HG03025 (cell line): ENCODE data around the gene SRPRB.

Experiments
- ATAC-seq: cut with Tn5 transposase; IDR thresholded peaks from one replicate; pipeline ENCODE4 v1.9.1; 2021; ENCODE audit warnings: mild to moderate bottlenecking, moderate library complexity; ENCODE audit not compliant: unreplicated experiment, low FRiP score

The SRPRB gene

DNA sequence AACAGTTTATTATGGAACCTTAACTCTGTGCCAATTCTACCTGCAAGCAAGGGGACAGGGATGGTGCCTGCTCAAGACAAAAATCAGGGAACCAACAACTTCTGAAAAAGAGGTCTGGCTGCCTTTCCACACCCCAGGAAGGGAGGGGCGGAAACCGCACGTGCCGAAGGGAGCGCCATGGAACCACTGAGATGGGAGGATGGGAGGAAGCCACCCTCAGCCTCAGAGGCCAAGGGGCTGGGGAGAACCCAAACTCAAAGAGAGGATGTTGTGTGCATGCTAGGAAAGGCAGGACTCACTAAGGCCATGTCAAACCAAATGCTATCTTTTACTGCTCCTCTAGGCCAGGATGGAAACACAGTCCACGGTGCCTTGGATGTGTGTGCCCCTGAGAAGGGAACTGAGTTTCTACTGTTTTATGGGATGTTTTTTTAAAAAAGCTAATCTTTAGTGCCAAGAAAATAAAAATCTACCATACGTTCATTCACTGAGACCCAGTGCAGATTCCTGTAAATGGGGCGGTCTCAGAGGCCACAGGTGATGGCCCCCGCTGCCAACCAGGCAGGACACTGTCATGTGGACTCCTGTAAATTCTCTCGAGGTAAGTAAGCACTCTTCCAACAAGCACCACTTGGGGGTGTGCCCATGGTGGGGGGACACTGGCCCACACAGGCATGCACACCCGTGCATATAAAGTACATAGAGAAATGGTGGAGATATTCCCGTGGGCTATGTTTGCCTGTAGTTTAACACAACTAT is 20.5 kb downstream of the SRPRB start:
- ATAC-seq, result no peak

DNA sequence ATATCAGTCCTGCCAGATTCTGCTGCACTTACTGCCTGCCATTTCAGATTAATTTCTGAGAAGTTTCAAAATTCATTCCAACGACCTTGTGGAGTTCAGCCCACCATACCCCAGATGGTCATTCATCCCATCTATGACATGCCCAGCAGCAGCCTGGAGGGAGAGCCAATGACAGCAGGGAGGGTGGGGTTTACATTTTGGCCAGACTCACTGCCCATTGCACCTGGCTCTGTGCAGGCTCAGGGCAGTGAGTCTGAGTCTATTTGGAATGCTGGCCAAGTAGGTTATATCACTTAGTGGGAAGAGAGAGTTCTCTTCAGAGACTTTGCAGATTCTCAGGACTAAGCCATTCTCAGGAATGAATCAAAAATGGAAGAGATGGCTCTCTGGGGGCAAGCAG is 21.5 kb downstream of the SRPRB start:
- ATAC-seq, result no peak

DNA sequence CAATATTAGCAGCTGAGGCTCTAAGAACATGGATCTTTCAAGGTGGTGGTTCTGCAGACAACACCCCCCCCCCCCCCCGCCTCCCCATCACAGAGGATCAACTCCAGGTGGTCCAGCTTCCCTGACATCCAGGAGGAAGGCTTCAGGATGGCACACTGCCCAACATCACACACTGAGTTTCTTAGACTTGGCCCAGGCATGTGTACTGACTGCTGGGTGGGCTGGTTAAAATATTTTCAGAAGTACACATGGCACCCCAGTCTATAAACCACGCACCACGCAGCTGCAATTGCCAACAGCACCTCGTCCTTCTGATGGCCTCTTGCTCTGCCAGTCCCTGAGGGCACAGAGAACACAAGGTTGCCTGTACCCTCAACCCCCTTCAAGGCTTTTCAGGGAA is 22.1 kb downstream of the SRPRB start:
- ATAC-seq, result no peak

DNA sequence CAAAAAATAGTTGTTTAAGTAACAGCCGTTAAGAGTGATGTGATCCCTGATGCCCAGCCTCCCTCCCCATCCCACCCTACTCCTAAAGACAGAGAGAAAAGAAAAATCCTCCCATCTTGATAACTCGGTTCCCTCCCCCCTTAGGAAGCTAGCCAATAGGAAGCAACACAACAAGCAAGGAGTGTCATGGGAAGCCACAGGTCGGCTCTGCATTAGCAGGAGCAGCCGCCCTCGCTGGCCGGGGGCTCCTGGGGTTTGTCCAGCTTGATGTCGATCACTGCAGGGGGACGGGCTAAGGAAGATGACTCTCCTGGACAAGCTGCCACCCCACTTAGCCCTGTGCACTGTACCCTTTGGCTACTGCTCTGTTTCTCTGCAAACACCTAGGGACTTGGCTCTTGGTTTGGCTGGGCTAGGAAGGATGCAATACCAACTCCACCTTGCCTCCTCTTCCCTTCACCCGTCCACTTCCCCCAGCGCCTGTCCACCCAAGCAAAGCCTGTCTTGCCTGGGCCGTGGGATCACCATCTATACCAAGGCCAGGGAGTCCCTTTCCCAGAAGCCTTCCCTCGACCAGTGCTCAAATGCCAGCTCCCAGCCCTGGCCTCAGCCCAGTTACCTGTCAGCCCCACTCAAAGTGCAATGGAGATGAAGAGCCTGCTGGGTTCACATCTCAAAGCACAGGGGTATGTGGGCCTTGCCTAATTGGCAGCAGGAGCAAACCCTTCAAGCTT is 23.1 kb downstream of the SRPRB start:
- ATAC-seq, result no peak

DNA sequence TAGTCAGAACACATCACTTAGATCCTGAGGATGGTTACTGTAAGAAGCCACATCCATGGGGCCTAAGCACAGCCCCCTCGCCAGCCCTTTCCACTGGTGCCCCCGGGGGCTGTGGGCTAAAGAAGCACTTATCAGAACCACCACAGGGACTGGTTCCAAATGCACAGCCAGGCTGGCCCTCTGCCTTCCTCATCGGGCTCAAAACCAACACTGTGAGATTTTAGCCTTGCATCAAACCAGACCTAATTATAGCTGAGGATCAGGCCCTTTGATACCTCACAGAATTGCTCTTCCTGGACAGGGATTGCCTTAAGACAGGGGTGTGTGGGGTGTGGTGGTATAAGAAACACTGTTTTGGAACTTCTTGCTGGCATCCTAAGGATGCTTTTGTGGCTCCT is 23.7 kb downstream of the SRPRB start:
- no peak for ATAC-seq

DNA sequence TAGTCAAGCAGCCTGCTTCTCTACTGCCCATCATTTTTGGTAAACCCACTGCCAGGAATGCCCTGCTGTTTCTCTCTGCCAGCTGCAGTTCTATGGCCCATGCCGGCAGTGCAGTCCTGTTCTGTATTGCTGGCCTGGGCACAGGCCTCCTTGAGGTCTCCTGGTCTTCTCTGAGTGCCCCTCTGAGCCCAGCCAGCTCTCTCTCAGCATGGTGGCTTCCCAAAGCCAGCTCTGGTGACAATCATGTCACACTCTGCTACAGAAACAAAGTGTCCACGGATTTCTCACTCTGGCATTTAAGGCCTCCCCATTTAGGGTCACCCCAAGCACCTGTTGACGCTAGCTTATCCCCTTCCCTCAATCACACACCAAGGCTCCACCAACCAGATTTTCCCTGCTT is 24.5 kb downstream of the SRPRB start:
- ATAC-seq, result no peak

DNA sequence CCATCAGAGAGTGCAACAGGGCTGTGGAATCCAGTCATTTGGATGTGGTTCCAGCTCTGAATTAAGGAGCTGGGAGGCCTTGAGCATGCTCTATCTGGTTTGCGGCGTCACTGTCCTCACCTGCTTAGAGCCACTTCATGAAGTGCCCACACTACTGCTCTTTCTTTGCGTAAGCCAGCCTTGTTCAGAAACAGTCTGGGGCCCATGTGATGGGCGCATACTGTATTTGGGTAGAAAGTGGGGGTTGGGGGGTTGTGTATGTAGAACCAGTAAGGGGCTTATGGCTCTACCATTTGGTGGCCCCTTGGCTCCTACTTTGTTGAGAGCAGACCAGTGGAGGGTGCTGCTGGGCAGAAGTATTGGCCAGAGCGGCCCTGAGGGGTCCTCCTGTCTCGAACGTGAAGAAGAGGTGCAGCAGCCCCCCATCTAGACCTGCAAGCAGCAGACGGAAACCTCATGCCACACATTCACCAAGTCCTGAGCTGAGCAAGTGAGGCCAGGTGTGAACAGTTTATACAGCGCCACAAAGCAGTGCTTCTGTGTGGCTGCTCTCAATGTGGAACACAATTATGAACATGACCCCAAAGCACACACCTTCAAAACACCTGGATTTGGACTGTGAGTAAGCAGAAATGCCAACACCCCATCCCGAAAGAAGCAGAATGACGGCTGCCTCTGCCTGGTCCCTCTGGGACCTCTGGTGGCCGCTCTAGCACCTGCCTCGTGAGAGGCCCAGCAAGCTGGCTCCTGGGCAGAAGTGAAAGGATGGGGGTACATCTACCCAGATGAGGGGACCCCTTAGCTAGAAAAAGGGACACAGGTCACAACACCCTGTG is 26.6 kb downstream of the SRPRB start:
- no peak for ATAC-seq

DNA sequence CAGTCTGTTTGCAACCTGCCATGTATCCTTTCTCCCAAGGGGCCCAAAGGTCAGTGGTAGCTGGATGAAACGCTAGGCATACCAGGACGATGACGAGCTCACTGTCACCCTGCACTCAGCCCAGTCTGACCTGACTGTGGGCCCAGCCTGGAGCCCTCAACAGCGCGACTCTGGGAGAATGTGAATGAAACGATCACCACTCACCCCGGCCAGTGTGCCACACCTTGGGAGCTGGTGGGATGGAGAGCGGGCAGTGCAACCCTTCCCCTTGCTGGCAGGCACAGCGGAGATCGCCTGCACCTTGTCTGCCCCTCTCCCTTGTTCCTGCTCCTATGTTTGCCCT is 27.2 kb downstream of the SRPRB start:
- ATAC-seq, result no peak

DNA sequence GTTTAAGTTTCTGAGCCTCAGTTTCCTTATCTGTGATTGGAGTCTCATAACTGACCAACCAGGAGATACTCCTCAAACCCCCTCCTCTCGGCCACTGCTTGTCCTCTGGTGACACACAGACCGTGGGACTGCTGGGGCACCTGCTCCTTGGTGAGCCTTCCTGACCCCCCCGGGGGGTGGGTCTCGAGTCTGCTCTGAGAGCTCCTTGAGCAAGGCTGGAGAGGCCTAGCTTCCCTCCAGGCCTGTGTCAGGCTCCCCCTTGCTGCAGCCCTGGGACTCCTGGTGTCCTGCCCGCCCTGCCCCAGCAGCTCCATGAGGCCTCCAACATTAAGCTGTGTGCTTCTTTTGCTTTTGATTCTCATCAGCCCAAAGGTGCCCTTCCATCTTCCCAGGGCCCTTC is 27.7 kb downstream of the SRPRB start:
- no peak for ATAC-seq

DNA sequence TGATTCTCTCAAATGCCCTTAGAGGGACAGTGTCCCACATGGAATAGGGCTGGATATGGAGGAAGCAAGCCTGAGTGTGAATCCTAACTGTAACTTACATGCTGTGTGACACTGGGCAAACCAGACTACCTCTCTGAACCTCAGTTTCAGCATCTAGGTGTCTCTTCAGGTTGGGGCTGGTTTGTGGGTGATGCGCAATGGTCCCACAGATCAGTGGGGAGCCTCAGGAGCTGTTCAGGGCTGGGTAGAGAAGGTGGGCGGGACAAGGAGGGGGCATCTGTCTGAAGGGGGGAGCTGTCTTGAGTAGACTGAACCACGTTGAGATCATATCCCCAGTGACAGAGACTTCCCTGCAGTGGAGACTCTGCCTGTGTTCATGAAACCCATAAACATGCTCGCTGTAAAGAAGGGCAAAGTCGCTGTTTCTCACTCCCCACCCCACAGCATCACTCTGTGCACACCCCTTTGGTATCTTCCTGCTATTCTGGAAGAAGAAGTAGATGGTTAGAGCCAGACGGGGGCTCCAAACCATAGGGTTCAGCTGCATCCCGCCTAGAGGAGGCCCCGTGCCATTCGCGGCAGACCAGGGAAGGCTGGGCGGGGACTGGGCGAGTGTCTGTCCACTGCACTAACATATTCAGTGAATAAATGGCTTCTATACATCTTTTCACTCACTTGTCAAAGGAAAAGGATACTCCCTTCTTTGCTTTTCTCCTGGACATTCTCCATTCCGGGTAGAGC is 28.4 kb downstream of the SRPRB start:
- no peak for ATAC-seq

DNA sequence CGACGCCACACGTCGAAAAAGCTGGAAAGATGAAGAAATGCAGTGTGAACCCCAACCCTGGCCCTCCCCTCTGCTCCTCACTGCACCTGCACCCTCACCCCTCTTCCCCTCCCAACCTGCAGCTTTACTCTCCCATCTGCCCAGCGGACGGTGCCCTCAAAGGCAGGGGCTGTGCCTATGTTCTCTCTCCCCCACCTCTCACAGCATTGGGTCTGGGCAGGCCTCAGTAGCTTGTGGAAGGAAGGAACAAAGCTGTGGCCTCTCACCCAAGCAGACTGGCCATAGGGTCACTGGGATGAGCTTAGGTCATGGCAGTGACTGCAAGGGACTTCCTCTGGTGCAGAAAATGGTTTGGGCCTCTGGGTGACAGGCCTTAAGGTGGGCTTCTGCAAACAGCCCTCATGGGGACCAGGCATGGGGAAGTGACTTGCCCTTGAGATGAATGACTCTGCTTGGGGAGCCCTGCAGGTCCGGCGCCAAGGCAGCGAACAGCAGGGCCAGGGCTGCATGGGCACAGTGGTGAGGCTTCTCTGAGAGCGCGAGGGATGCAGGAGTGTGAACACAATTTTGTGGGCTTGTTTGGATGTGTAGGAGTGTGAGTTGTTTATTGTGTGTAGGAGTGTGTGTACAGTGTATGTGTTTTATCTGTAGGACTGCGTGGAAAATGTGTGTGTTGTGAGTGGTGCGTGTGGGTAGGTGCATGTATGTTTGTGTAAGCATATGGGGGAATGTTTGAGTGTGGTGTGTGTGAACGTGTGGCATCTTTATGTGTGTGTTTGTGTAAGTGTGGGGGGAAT is 29.2 kb downstream of the SRPRB start:
- ATAC-seq, result no peak

DNA sequence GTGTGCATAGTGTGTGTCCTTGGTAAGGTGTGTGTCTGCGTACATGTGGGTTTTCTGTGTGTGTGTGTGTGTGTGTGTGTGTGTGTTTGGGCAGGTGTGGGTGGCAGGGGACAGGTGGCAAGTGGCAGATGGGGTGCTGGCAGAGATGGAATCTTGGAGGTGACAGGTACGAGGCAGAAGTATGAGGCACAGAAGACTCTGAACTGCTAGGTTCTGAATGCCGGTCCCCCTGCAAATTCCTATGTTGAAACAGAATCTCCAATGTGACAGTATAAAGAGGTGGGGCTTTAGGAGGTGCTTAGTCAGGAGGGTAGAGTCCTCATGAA is 29.8 kb downstream of the SRPRB start:
- no peak for ATAC-seq

DNA sequence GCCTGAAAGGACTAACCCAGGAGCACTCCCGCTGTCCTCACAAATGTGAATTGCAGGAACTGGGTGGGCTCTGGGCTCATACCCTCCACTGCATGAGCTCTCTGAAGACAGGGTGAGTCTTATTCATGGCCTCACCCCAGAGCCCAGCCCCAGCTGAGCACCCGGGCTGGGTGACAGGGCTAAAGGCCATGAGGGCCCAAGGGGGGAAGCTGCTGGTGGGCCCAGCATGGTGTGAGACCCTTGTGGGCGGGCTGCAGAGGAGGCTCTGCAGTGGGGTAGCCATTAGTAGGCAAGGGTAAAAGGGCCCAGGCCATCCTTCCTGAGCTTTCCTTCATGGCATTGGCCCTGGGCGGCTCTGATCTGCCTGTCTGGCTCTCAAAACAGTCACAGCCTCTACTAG is 30.3 kb downstream of the SRPRB start:
- no peak for ATAC-seq

DNA sequence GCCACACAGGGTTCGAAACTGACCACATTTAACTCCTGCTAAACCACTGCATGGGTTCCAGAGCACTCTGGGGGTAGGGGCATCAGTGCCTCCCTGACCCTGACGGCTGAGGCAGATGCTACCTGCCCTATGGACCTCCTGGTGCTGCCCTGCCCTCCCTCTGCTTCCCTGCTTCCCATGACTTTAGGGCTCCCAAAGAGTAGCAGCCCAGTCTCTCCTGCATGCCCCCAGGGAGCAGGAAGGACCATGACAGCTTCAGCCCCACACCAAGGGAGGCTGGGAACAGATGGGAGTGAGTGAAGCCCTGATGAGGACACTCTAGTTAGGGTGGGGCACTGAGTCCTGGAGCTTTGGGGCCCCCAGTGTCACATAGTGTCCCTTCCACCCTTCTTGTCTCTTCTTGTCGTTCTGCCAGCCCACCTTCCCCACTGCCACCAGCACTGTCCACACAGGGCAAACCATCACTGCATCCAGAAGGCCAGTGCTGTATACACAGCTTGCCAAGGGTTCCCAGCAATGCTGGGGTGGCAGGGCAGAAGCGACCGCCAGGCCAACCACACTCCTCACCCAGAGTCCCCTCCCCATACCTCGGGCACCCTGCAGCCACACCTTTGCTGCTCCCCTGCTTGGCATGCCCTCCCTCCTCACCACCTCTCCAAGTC is 31.0 kb downstream of the SRPRB start:
- ATAC-seq, result no peak

DNA sequence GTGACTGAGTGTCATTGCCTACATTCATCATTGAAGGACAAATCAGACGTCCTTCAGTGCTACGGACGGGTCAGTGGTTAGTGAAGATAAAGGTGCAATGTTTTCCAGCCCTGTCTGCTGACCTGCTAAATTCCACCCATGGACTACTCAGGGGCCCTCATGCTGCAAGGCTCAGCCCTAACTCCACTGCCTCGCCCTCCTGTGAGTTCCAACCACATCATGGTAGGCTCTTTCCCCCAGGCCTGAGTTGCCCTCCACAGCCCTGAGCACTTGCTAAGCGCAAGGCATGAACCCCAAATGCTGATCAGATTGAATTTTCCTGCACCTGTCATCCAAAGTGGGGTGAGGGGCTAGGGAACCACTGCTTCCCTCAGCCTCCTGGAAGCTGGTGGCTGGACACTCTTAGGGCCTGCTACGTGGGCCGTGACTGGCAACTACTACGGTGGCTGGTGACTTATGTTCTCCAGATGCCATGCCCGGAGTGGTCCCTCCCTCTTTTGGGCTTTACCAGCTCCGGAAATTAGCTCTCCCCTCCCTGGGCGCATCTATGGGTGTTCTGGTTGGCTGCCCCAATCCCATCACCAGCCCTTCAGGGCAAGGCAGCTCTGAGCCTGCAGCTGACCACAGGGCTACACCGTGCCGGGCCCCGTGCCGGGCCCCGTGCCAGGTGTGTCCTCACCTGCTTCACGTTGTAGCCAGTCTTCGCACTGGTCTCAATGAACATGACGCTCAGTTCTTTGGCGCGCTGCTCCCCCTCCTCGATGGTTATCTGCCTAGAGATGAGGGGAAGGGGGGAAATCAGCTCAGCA is 32.1 kb downstream of the SRPRB start:
- no peak for ATAC-seq

DNA sequence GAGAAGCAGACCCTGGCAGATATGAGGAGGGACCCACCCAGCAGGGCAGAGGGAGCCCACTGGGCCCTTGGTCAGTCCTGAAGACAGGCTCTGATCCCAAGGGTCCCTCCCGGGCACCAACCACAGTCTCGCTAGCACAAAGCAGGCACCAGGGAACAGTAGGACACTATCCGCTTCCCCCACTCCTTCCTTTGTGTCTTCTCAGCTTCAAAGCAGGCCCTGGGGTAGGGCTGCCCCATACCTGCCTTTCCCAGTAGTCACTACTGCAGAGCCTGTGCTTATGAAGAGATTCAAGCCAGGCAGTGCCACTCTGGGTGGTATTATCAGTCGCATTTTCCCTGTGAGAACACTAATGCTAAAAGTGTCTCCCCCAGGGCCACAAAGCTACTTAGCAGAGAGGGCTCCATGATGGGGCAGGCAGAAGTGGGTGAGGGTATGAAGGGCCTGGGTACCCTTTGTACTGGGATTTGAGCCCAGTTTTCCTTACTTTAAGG is 32.7 kb downstream of the SRPRB start:
- no peak for ATAC-seq

DNA sequence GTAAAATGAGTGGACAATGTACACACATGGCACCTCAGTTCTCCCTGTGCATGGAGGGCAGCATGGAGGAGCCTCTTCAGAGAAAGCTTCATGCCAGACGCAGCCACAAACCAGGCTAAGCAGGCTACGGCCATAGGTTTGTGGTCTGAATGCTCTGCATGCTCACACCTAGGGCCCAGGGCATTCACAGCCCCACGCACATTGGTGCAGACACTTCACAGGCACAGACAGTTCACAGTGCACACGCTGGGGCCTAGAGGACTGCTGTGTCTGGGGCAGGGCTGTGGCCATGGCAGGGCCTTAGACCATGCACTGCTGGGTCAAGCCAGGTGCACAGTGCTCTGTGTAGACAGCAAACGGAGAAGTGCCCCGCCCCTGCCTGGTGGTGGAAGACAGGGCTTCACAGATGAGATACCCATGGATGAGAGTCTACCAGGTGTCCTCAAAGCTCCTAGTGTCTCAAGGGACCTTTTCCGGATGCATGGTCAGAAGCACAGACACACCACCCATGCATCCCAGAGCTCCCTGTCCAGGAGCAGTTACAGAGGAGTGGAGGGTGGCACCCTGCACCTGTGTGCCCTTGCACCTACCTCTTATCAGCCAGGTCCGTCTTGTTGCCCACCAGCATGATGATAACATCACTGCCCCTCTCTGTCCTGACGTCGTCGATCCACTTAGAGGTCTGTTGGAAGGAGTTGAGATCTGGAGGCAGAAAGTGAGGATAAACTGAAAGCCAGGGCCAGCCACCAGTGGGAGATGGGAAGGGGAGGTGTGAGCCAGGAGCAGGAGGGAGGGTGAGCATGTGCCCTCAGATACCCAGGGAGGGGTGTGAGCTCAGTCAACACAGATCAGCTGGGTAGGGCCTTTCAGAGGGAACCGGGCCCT is 33.5 kb downstream of the SRPRB start:
- no peak for ATAC-seq
